GM19193 (cell line): Measurements from ENCODE around the gene TGM5.
A peak's percentile ranks its signal among the peaks of the same experiment; 100 is the strongest.

Experiments used
- POLR2A ChIP-seq: IDR thresholded peaks from 4 replicates; pipeline ENCODE4 v1.6.1; 2011; ENCODE audit not compliant: insufficient read depth, insufficient read length; ENCODE audit errors: extremely low read depth

TGM5 gene

GRCh38 chr15:43258781-43259180, 7.9 kb downstream of the TGM5 start:
- TF ChIP-seq POLR2A = no peak

GRCh38 chr15:43256341-43256740, 10.4 kb downstream of the TGM5 start:
- no peak for TF ChIP-seq POLR2A

GRCh38 chr15:43255376-43255775, 11.4 kb downstream of the TGM5 start:
- TF ChIP-seq POLR2A = no peak

- peak; percentile 20 for TF ChIP-seq POLR2A
Measured at GRCh38 chr15:43253431-43254403, 13.0 kb downstream of the TGM5 start.

GRCh38 chr15:43251871-43252250, 14.9 kb downstream of the TGM5 start:
- TF ChIP-seq POLR2A = no peak

GRCh38 chr15:43251185-43251870, 15.4 kb downstream of the TGM5 start:
- no peak for TF ChIP-seq POLR2A

GRCh38 chr15:43250785-43251184, 15.9 kb downstream of the TGM5 start:
- no peak for TF ChIP-seq POLR2A

GRCh38 chr15:43249699-43250203, 17.0 kb downstream of the TGM5 start:
- no peak for TF ChIP-seq POLR2A

- no peak for TF ChIP-seq POLR2A
Measured at GRCh38 chr15:43249236-43249635, 17.5 kb downstream of the TGM5 start.

- TF ChIP-seq POLR2A = no peak
Measured at GRCh38 chr15:43246261-43246774, 20.4 kb downstream of the TGM5 start.

GRCh38 chr15:43244092-43244491, 22.6 kb downstream of the TGM5 start:
- TF ChIP-seq POLR2A = no peak

GRCh38 chr15:43243020-43243645, 23.6 kb downstream of the TGM5 start:
- TF ChIP-seq POLR2A = no peak

- TF ChIP-seq POLR2A = no peak
Measured at GRCh38 chr15:43242616-43243015, 24.1 kb downstream of the TGM5 start.

GRCh38 chr15:43241100-43241499, 25.6 kb downstream of the TGM5 start:
- TF ChIP-seq POLR2A = no peak
